Thoracic aorta (tissue), 2 donors: ENCODE results near the gene SYNE2. TPM values are rescaled to one million over a fixed set of nuclear protein-coding genes. Genes with fewer than 3 reads are reported as not detected.

ENCODE experiments used
- ATAC-seq: fragments of 150-250 bp; one replicate; pipeline ENCODE4 v1.8.0; 2017; ENCODE audit warnings: low read depth; ENCODE audit not compliant: insufficient number of reproducible peaks, low FRiP score
- DNase-seq: peaks from one replicate; pipeline ENCODE4 v3.0.0-alpha.2; 2020; ENCODE audit warnings: low spot score
- H3K27ac ChIP-seq, 2 donors: fragments of 200-600 bp; sonication (generic); 1 replicate in 1 of 2; 2 replicates in 1 of 2; pipeline ENCODE4 v1.5.1; 2016; ENCODE audit warnings: mild to moderate bottlenecking in 2 of 2, moderate library complexity in 2 of 2
- H3K27me3 ChIP-seq: fragments of 200-600 bp; sonication (generic); replicated peaks from 2 replicates; pipeline ENCODE4 v1.6.0; 2016; ENCODE audit warnings: mild to moderate bottlenecking; ENCODE audit not compliant: insufficient read depth
- H3K36me3 ChIP-seq: fragments of 200-600 bp; sonication (generic); one replicate; pipeline ENCODE4 v1.5.1; 2016
- H3K4me1 ChIP-seq, 2 donors: fragments of 200-600 bp; sonication (generic); 1 replicate in 1 of 2; 2 replicates in 1 of 2; pipeline versions ENCODE4 v1.5.1 to v1.6.0; 2016; ENCODE audit warnings: low read depth in 2 of 2, mild to moderate bottlenecking in 1 of 2; ENCODE audit not compliant: control insufficient read depth in 1 of 2
- H3K4me3 ChIP-seq: fragments of 200-600 bp; sonication (generic); 2 replicates; pipeline ENCODE4 v1.5.1; 2016; ENCODE audit warnings: mild to moderate bottlenecking
- H3K9me3 ChIP-seq: fragments of 200-600 bp; sonication (generic); 2 replicates; pipeline ENCODE4 v1.5.1; 2016
- total RNA-seq, 2 donors: library from RNA; depleted of rRNA; stranded (reverse); fragments of >200 nt; gene quantifications; one replicate each; pipeline versions ENCODE4 v1.1.0 to v1.2.3, GENCODE V29; 2016
- TF ChIP-seq, protein P1 (sequence below): fragments of 200-600 bp; sonication (generic); IDR thresholded peaks from one replicate; pipeline ENCODE4 v1.5.1; 2019; ENCODE audit warnings: antibody characterized with exemption

SYNE2 gene
- total RNA-seq, 2 donors from 2014 or later: 125 to 256 TPM

DNA sequence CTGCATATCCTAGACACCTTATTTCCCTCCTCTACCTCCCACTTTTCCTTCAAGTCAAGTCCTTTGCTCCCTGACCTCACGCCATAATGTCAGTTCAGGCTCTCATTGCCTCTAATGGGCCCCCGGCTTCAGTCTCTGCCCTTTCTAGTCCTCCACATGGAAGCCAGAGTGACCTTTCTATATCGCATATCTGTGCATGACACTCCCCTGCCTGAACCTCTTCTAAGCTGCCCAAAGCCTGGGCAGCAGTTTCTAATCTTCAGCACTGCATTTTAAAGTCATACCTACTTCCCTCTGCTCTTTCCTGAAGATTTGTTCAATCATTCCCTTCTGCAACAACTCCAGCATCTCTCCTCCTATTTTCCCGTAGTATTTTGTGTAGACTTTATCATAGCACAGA is 395.9 kb downstream of the SYNE2 start:
- Histone ChIP-seq H3K9me3 (no peaks in the 10 kb centered on the region), H3K27me3 (no peaks in the 10 kb centered on the region), H3K27ac (no peak overlapping the region), H3K4me1 (no peaks in the 10 kb centered on the region), H3K4me3 (no peak overlapping the region), H3K36me3 (no peaks in the 10 kb centered on the region)
- no peak for ATAC-seq
- no peak for DNase-seq
- TF ChIP-seq, protein P1, sequence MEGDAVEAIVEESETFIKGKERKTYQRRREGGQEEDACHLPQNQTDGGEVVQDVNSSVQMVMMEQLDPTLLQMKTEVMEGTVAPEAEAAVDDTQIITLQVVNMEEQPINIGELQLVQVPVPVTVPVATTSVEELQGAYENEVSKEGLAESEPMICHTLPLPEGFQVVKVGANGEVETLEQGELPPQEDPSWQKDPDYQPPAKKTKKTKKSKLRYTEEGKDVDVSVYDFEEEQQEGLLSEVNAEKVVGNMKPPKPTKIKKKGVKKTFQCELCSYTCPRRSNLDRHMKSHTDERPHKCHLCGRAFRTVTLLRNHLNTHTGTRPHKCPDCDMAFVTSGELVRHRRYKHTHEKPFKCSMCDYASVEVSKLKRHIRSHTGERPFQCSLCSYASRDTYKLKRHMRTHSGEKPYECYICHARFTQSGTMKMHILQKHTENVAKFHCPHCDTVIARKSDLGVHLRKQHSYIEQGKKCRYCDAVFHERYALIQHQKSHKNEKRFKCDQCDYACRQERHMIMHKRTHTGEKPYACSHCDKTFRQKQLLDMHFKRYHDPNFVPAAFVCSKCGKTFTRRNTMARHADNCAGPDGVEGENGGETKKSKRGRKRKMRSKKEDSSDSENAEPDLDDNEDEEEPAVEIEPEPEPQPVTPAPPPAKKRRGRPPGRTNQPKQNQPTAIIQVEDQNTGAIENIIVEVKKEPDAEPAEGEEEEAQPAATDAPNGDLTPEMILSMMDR: no peak

DNA sequence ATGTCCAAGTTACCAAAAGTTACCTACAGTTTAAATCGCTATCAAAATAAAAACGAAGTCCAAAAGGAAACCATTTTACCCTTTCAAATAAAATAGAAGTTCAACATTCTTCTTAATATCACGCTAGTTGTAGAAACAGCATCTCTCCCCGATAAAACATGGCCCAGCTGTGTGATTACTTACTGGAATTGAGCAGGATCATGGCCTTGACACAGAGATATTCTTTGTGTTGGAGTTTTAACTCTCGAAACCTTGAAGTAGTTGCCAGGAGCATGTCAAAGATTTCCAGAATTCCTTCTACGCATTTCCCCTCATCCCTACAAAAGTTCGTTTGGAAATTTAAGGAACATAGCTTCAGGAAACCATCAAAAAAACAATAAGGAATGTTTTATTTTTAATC is 396.6 kb downstream of the SYNE2 start:
- Histone ChIP-seq H3K27me3 (no peaks in the 10 kb centered on the region), H3K9me3 (no peaks in the 10 kb centered on the region), H3K36me3 (no peaks in the 10 kb centered on the region), H3K27ac (no peak overlapping the region), H3K4me3 (no peak overlapping the region), H3K4me1 (no peaks in the 10 kb centered on the region)
- TF ChIP-seq, protein P1: no peak
- ATAC-seq (no peak), DNase-seq (no peak)

DNA sequence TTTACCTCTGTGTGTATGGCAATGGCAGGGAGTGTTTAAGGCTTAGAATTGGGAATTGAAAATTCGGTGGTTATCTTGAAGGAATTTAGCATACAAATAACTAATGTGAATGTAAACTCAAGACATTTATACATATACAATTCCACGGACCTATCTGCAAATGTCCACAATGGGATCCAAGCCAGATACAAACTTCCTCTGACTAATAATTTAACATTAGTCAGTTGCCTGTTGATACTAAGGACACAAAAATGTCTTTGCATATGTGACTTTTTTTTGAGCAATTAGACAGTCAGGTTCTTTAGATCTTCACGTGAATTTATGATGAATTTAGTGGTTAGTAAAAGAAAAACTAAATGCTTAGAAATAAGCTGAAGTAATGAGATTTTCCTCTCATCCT is 400.9 kb downstream of the SYNE2 start:
- TF ChIP-seq, protein P1: no peak
- H3K4me3 ChIP-seq: no peak overlapping the region
- H3K9me3 ChIP-seq: no peaks in the 10 kb centered on the region
- H3K4me1 ChIP-seq: no peaks in the 10 kb centered on the region
- no peaks in the 10 kb centered on the region for H3K27me3 ChIP-seq
- H3K36me3 ChIP-seq: no peaks in the 10 kb centered on the region
- DNase-seq (no peak), ATAC-seq (no peak)
- H3K27ac ChIP-seq: no peak overlapping the region

GRCh38 chr14:64255756-64256155 is 403.0 kb downstream of the SYNE2 start:
- TF ChIP-seq, protein P1: no peak
- Histone ChIP-seq H3K4me1 (no peaks in the 10 kb centered on the region), H3K9me3 (no peaks in the 10 kb centered on the region), H3K27ac (no peak overlapping the region), H3K4me3 (no peak overlapping the region), H3K27me3 (no peaks in the 10 kb centered on the region), H3K36me3 (no peaks in the 10 kb centered on the region)
- ATAC-seq (no peak), DNase-seq (no peak)

GRCh38 chr14:64260418-64260817 is 407.6 kb downstream of the SYNE2 start:
- H3K4me3 ChIP-seq: no peak overlapping the region
- no peaks in the 10 kb centered on the region for H3K27me3 ChIP-seq
- no peaks in the 10 kb centered on the region for H3K9me3 ChIP-seq
- ATAC-seq: no peak
- H3K36me3 ChIP-seq: no peaks in the 10 kb centered on the region
- no peak overlapping the region for H3K27ac ChIP-seq
- no peaks in the 10 kb centered on the region for H3K4me1 ChIP-seq
- TF ChIP-seq, protein P1: no peak
- DNase-seq: no peak
